SK-N-SH treated with all-trans-retinoic acid at 6 μM for 48 hours (cell line): ENCODE data around the gene LSM3.

Experiments used
- ATAC-seq: fragments of 200-7000 bp; cut with Tn5 transposase; 3 replicates; pipeline ENCODE4 v1.9.1; 2020; ENCODE audit warnings: mild to moderate bottlenecking, moderate library complexity
- ARNTL ChIP-seq: fragments of 450-650 bp; formaldehyde crosslinking; IDR thresholded peaks from 2 replicates; pipeline ENCODE4 v1.5.0; 2020; ENCODE audit warnings: low read depth, mild to moderate bottlenecking, moderate library complexity, borderline replicate concordance
- BACH2 ChIP-seq: fragments of 250-450 bp; sonication (Bioruptor Pico); IDR thresholded peaks from 2 replicates; pipeline ENCODE4 v1.9.0; 2021; ENCODE audit warnings: mild to moderate bottlenecking, borderline replicate concordance
- CREB5 ChIP-seq: fragments of 250-450 bp; sonication (Bioruptor Pico); IDR thresholded peaks from 2 replicates; pipeline ENCODE4 v1.5.1; 2020; ENCODE audit warnings: low read depth, mild to moderate bottlenecking, moderate library complexity
- CSDC2 ChIP-seq: fragments of 250-450 bp; sonication (Bioruptor Pico); IDR thresholded peaks from 2 replicates; pipeline ENCODE4 v1.5.0; 2020; ENCODE audit warnings: mild to moderate bottlenecking, moderate library complexity
- CSRNP3 ChIP-seq: fragments of 250-450 bp; sonication (Bioruptor Pico); IDR thresholded peaks from 2 replicates; pipeline ENCODE4 v1.5.1; 2021; ENCODE audit warnings: mild to moderate bottlenecking, moderate library complexity
- ESRRG ChIP-seq: fragments of 250-450 bp; sonication (Bioruptor Pico); IDR thresholded peaks from 2 replicates; pipeline ENCODE4 v1.6.1; 2021; ENCODE audit warnings: mild to moderate bottlenecking
- GLIS3 ChIP-seq: fragments of 250-450 bp; sonication (Bioruptor Pico); IDR thresholded peaks from 2 replicates; pipeline ENCODE4 v1.5.0; 2020; ENCODE audit warnings: mild to moderate bottlenecking, moderate library complexity
- ISL1 ChIP-seq: fragments of 250-450 bp; sonication (Bioruptor Pico); IDR thresholded peaks from 2 replicates; pipeline ENCODE4 v2.1.2; 2022; ENCODE audit warnings: mild to moderate bottlenecking, moderate library complexity
- OSR1 ChIP-seq: fragments of 250-450 bp; sonication (Bioruptor Pico); IDR thresholded peaks from 2 replicates; pipeline ENCODE4 v1.8.0; 2022; ENCODE audit warnings: moderate library complexity, mild to moderate bottlenecking, inconsistent platforms
- PATZ1 ChIP-seq: fragments of 250-450 bp; sonication (Bioruptor Pico); IDR thresholded peaks from 2 replicates; pipeline ENCODE4 v1.8.0; 2020; ENCODE audit warnings: mild to moderate bottlenecking, moderate library complexity, borderline replicate concordance
- PPARA ChIP-seq: fragments of 250-450 bp; sonication (Bioruptor Pico); IDR thresholded peaks from 2 replicates; pipeline ENCODE4 v1.5.0; 2020; ENCODE audit warnings: mild to moderate bottlenecking, borderline replicate concordance
- RARB ChIP-seq: fragments of 250-450 bp; sonication (Bioruptor Pico); IDR thresholded peaks from 2 replicates; pipeline ENCODE4 v1.8.0; 2021; ENCODE audit warnings: mild to moderate bottlenecking, moderate library complexity
- SNAI2 ChIP-seq: fragments of 250-450 bp; sonication (Bioruptor Pico); IDR thresholded peaks from 2 replicates; pipeline ENCODE4 v1.5.0; 2020; ENCODE audit warnings: mild to moderate bottlenecking, moderate library complexity
- TCF4 ChIP-seq: fragments of 250-450 bp; sonication (Bioruptor Pico); IDR thresholded peaks from 2 replicates; pipeline ENCODE4 v1.8.0; 2021; ENCODE audit warnings: mild to moderate bottlenecking, moderate library complexity, borderline replicate concordance
- TOX ChIP-seq: fragments of 250-450 bp; sonication (Bioruptor Pico); IDR thresholded peaks from 2 replicates; pipeline ENCODE4 v1.8.0; 2021; ENCODE audit warnings: mild to moderate bottlenecking, moderate library complexity, borderline replicate concordance
- TSHZ2 ChIP-seq: fragments of 250-450 bp; sonication (Bioruptor Pico); IDR thresholded peaks from 2 replicates; pipeline ENCODE4 v1.5.0; 2020; ENCODE audit warnings: mild to moderate bottlenecking, moderate library complexity
- ZC3H10 ChIP-seq: fragments of 250-450 bp; sonication (Bioruptor Pico); IDR thresholded peaks from 2 replicates; pipeline ENCODE4 v1.5.1; 2021; ENCODE audit warnings: mild to moderate bottlenecking, moderate library complexity
- ZFP3 ChIP-seq: fragments of 250-450 bp; sonication (Bioruptor Pico); IDR thresholded peaks from 2 replicates; pipeline ENCODE4 v1.5.0; 2020; ENCODE audit warnings: mild to moderate bottlenecking, moderate library complexity
- ZFP30 ChIP-seq: fragments of 450-650 bp; formaldehyde crosslinking; IDR thresholded peaks from 2 replicates; pipeline ENCODE4 v1.5.0; 2022; ENCODE audit warnings: mild to moderate bottlenecking, moderate library complexity
- ZNF565 ChIP-seq: fragments of 450-650 bp; formaldehyde crosslinking; conservative IDR thresholded peaks from 2 replicates; pipeline ENCODE4 v1.5.0; 2020; ENCODE audit warnings: low read depth, mild to moderate bottlenecking, moderate library complexity
- ZNF70 ChIP-seq: fragments of 450-650 bp; formaldehyde crosslinking; IDR thresholded peaks from 2 replicates; pipeline ENCODE4 v1.5.0; 2020; ENCODE audit warnings: mild to moderate bottlenecking, moderate library complexity
- ZNF8 ChIP-seq: fragments of 450-650 bp; formaldehyde crosslinking; IDR thresholded peaks from 2 replicates; pipeline ENCODE4 v1.5.0; 2020; ENCODE audit warnings: mild to moderate bottlenecking, moderate library complexity

LSM3 gene

GRCh38 chr3:14139771-14140170, 38.8 kb upstream of the LSM3 start:
- ATAC-seq = no peak
- TF ChIP-seq TCF4 (CRISPR knock-in tag) (no peak), TSHZ2 (no peak), ZFP3 (CRISPR knock-in tag) (no peak), CSRNP3 (CRISPR knock-in tag) (no peak), BACH2 (no peak), OSR1 (no peak), ARNTL (no peak), GLIS3 (CRISPR knock-in tag) (no peak), ZNF565 (CRISPR knock-in tag) (no peak), SNAI2 (CRISPR knock-in tag) (no peak), ESRRG (no peak)

- ATAC-seq = no peak
- TF ChIP-seq ISL1 (CRISPR knock-in tag) = no peak
- TF ChIP-seq PPARA = no peak
- TF ChIP-seq TCF4 (CRISPR knock-in tag) = no peak
- TF ChIP-seq GLIS3 (CRISPR knock-in tag) = no peak
- no peak for TF ChIP-seq ZNF565 (CRISPR knock-in tag)
- no peak for TF ChIP-seq PATZ1
- no peak for TF ChIP-seq CSRNP3 (CRISPR knock-in tag)
- no peak for TF ChIP-seq ESRRG
- TF ChIP-seq ZFP30 (CRISPR knock-in tag) = no peak
- no peak for TF ChIP-seq CSDC2 (CRISPR knock-in tag)
- no peak for TF ChIP-seq ZNF70 (CRISPR knock-in tag)
- TF ChIP-seq ZNF8 (CRISPR knock-in tag) = no peak
- no peak for TF ChIP-seq RARB (CRISPR knock-in tag)
- TF ChIP-seq ARNTL = no peak
- TF ChIP-seq SNAI2 (CRISPR knock-in tag) = no peak
- TF ChIP-seq TSHZ2 = no peak
- no peak for TF ChIP-seq CREB5 (CRISPR knock-in tag)
- no peak for TF ChIP-seq ZC3H10
- TF ChIP-seq BACH2 = no peak
- TF ChIP-seq TOX (CRISPR knock-in tag) = no peak
Observed at GRCh38 chr3:14140668-14141067, 37.9 kb upstream of the LSM3 start.
